ENCODE measurements around the gene RASGRP4. TPM values are rescaled to one million over a fixed set of nuclear protein-coding genes. Genes with fewer than 3 reads are reported as not detected.

Gene RASGRP4
- polyA plus RNA-seq, 1 donor, result 1.5 TPM

- Histone ChIP-seq H3K27ac (ENCODE audit: low read length) (no peak overlapping the region), H3K36me3 (ENCODE audit: control insufficient read depth, insufficient read depth, low read length) (no peaks in the 10 kb centered on the region), H3K4me1 (ENCODE audit: control insufficient read depth, insufficient read depth, low read length) (peaks cover 9% of the 10 kb centered on the region), H3K9me3 (ENCODE audit: control insufficient read depth, low read depth, low read length) (peaks cover under 1% of the 10 kb centered on the region), H3K27me3 (ENCODE audit: control insufficient read depth, insufficient read depth, low read length) (peaks cover 60% of the 10 kb centered on the region), H3K4me3 (ENCODE audit: low read length) (no peak overlapping the region)
- no CpG with 5 or more reads among the region's 18 CpGs for whole genome bisulfite sequencing (ENCODE audit: insufficient coverage, low lambda C conversion rate)
- no peak for DNase-seq
These were observed 66.6 kb downstream of the RASGRP4 start for GRCh38 chr19:38359242-38360021.

Other genes with a start within 250 kb of the RASGRP4 start
- 1.8 TPM for gene DPF1, start 202.0 kb downstream of the RASGRP4 start, polyA plus RNA-seq
- gene PPP1R14A, start 169.8 kb downstream of the RASGRP4 start, polyA plus RNA-seq, result 31.2 TPM
- 390 TPM for gene SPINT2, start 161.6 kb downstream of the RASGRP4 start, polyA plus RNA-seq
- gene C19orf33, start 122.0 kb downstream of the RASGRP4 start, polyA plus RNA-seq, result 387 TPM
- 22.0 TPM for gene YIF1B, start 110.3 kb downstream of the RASGRP4 start, polyA plus RNA-seq
- gene KCNK6, start 106.4 kb downstream of the RASGRP4 start, polyA plus RNA-seq, result 4.7 TPM
- gene CATSPERG, start 90.4 kb downstream of the RASGRP4 start, polyA plus RNA-seq, result 13.4 TPM
- gene PSMD8, start 51.6 kb downstream of the RASGRP4 start, polyA plus RNA-seq, result 138 TPM
- gene GGN, start 38.2 kb downstream of the RASGRP4 start, polyA plus RNA-seq, result 4.4 TPM
- gene SPRED3, start 37.5 kb downstream of the RASGRP4 start, polyA plus RNA-seq, result 3.9 TPM
- gene FAM98C, start 23.1 kb downstream of the RASGRP4 start, polyA plus RNA-seq, result 26.9 TPM
- gene RYR1, start 7.5 kb upstream of the RASGRP4 start, polyA plus RNA-seq, result 2.9 TPM
- 3.7 TPM for gene MAP4K1, start 191.7 kb upstream of the RASGRP4 start, polyA plus RNA-seq
- 290 TPM for gene EIF3K, start 193.0 kb upstream of the RASGRP4 start, polyA plus RNA-seq
- gene ACTN4, start 221.4 kb upstream of the RASGRP4 start, polyA plus RNA-seq, result 747 TPM

All from large intestine (tissue), 3 donors.